VCaP (cell line): ENCODE data around the gene MRPS30.
"Not testable (repeated sequence)": the region's sequence is repeated elsewhere in the genome, so short reads cannot be mapped to it uniquely, and the experiment has no call there.

Experiments
- H3K27ac ChIP-seq: fragments of 450-650 bp; 2 replicates; pipeline ENCODE4 v1.5.1; 2017
- TF ChIP-seq, protein P1 (sequence below): fragments of 450-650 bp; conservative IDR thresholded peaks from 2 replicates; pipeline ENCODE4 v1.5.1; 2017; ENCODE audit warnings: mild to moderate bottlenecking, moderate library complexity

Gene MRPS30

DNA sequence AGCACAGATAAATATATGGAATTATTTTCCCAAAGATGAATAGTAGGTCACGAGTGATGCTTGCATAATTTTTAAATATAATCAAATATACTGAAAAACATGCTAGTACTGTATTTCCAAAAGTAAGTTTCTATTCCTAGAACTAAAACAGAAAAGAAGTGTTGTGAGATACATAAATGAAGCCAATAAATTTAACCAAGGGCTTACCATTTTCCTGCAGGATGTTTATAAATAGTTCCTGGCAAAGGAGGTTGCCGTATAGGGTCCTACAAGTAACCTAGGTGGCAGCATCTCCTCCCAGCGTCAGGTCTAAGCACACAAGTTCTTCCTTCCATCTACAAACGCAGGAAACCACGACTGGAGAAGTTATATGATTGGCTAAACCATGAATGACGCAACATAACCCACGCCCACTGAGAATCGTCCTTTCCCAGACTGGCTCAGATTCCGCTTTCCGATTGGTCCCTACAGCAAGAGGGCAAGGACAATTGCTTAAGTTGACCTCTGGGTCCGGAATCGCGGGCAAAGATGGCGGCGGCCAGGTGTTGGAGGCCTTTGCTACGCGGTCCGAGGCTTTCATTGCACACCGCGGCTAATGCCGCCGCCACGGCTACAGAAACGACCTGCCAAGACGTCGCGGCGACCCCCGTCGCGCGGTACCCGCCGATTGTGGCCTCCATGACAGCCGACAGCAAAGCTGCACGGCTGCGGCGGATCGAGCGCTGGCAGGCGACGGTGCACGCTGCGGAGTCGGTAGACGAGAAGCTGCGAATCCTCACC, at the start of gene MRPS30:
Gene MRPS30 (plus strand): TSS at position 513 of the 780 bp plus-strand sequence. CDS start 16 bp downstream, at position 529.
- TF ChIP-seq, protein P1, sequence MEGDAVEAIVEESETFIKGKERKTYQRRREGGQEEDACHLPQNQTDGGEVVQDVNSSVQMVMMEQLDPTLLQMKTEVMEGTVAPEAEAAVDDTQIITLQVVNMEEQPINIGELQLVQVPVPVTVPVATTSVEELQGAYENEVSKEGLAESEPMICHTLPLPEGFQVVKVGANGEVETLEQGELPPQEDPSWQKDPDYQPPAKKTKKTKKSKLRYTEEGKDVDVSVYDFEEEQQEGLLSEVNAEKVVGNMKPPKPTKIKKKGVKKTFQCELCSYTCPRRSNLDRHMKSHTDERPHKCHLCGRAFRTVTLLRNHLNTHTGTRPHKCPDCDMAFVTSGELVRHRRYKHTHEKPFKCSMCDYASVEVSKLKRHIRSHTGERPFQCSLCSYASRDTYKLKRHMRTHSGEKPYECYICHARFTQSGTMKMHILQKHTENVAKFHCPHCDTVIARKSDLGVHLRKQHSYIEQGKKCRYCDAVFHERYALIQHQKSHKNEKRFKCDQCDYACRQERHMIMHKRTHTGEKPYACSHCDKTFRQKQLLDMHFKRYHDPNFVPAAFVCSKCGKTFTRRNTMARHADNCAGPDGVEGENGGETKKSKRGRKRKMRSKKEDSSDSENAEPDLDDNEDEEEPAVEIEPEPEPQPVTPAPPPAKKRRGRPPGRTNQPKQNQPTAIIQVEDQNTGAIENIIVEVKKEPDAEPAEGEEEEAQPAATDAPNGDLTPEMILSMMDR, result peak; percentile 73
- H3K27ac ChIP-seq, result peak within 1 kb of the TSS; percentile 82

DNA sequence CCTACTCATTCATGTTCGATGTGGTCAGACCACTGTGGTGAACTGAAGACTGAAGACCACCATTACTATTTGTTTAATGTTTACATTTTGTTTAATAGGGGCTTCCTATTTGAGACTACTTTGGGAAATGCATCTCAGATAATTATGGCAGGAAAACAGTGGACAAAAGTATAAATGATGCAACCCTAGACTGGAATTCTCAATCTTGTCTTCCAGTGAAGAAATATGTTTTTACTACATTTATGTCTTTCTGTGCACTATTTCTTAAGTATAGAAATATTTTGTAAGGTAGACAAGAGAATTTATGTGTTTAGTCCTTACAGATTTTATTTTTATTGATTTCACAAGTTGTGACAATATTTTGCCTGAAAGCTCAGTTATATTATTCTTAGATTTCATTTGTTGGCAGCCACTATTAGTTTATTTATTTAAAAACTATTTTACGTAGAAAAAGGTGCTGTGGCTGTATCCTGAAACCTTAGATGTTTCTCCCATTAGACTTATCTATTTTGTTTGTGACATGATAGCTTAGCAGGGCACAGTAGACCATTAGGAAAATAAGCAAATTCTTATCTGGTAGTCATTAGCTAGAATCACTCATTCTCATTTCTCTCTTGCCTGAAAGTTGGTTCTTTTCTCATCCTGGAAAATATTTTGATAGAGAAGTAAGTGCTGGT, 39.4 kb upstream of the MRPS30 start:
- TF ChIP-seq, protein P1, result no peak
- H3K27ac ChIP-seq, result no peak overlapping the region

DNA sequence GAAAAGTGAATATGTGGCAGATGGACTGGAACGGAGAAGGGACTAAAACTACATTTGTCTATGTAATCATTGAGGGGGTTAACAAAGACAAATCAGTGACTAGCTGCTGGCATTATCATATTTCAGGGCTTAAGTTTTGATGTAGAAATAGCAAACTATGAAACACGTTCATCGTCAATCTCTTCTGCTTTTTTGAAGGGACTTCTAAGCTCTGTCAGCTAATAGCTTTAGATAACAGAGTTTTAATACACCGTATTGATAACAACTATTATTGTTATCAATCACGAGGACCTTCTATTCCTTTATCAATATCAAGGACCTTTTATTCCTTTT, 38.9 kb upstream of the MRPS30 start:
- no peak overlapping the region for H3K27ac ChIP-seq
- TF ChIP-seq, protein P1, result no peak

DNA sequence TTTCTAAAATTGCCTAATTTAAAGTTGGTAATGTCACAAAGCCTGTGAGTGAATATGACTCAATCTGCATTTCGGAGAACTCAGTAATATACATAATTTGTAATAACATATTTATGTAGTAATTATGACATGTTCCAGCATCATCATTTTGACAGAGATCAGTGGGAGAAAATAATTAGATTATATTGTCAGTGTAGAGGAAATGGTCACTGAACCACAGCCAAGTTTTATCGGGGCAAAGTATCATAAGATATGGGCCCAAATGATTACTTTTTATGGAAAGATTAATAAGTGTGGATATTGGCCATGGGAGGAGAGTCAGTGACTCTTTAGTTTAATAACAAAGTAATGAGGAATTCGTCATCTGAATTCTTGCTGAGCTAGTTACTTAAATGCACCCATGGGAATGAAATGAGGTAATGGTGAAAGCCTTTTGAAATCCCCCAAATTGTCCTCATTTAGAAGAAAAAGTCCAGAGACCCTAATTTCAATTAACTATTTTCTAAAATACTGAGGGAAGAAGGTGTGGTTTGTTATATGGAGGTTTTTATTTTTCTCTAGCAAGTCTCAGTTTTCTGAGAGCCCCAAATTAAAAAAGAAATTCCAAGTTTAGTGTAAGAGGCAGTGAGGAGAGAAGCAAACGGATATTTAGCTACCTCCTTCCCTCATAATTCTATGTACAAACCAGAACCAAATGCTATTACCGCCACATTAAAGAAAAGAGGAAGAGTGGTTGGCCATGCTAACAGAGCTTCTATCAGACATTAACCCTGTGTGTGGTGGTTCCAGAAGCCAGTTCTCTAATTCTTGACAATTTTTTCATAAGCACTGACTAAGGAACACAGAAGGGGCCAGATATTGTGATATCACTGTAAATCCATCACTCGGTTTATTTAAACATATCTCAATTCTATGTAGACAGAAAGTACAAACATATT, 37.7 kb upstream of the MRPS30 start:
- no peak overlapping the region for H3K27ac ChIP-seq
- TF ChIP-seq, protein P1, result no peak

DNA sequence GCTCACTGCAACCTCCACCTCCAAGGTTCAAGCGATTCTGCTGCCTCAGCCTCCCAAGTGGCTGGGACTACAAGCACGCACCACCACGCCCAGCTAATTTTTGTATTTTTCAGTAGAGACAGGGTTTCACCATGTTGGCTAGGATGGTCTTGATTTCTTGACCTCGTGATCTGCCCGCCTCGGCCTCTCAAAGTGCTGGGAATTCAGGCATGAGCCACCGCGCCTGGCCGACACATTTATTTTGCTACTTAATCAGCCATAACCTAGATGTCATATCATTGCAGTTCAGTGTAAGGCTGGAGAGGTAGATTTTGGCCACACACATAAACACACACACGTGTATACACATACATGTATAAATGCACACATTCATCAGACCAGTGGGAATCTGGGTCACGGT, 36.4 kb upstream of the MRPS30 start:
- H3K27ac ChIP-seq, result not testable (repeated sequence)

DNA sequence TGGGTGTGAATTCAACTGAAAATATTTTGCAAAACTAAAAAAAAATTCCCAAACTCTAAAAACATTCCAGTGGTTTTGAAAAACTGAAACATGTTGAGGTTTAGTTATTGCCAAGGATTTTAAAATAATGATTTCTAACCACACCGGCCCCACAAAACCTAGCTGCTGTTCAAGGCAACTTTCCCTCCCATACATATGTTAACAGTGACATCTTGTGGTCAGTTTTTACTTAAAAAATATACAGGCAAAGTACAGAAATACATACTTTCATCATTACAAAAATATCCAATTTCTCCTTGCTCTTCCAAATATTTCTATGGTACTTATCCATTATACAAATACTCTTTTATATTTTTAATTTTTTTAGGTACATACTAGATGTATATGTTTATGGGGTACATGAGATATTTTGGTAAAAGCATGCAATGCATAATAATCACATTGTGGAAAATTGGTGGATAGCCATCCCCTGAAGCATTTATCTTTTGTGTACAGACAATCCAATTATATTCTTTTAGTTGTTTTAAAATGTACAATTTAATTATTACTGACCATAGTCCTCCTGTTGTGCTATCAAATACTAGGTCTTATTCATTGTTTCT, 34.4 kb upstream of the MRPS30 start:
- H3K27ac ChIP-seq, result no peak overlapping the region
- TF ChIP-seq, protein P1, result peak; percentile 74

DNA sequence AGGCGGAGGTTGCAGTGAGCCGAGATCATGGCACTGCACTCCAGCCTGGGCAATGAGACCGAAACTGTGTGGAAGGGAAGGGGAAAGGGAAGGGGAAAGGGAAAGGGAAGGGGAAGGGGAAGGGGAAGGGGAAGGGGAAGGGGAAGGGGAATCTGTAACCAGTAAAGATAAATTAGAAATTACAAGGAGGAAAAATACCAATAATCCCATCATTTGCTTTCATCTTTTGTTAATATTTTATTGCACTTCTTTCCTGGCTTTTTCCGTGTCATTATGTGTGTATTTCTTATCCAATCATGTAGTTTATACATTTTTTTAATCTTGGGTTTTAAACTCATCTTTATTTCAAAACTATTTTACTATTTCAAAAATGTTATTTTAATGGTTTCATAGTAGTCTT, 29.6 kb upstream of the MRPS30 start:
- TF ChIP-seq, protein P1, result no peak
- H3K27ac ChIP-seq, result no peak overlapping the region
